OCI-LY7 (cell line): Measurements from ENCODE around the gene PARP16. TPM values are rescaled to one million over a fixed set of nuclear protein-coding genes. Genes with fewer than 3 reads are reported as not detected.

Experiments used
- BruUV-seq: library from RNA; stranded (reverse); fragments of 400-500 nt; replicated peaks from 2 replicates; lab custom pipeline; 2021; lab: Mats Ljungman, UMichigan
- CTCF ChIA-PET: fragments of 300-600 bp; sonication (Branson Sonifier 250); formaldehyde crosslinking; loops from one replicate; lab custom pipeline; 2022; ENCODE audit warnings: antibody characterized with exemption; ENCODE audit not compliant: unreplicated experiment; lab: Charles Lee
- POLR2A ChIA-PET: fragments of 300-600 bp; sonication (Branson Sonifier 250); formaldehyde crosslinking; loops from one replicate; lab custom pipeline; 2022; ENCODE audit warnings: antibody characterized with exemption; lab: Charles Lee
- DNase-seq: peaks from one replicate; pipeline ENCODE4 v3.0.0-alpha.2; 2015; ENCODE audit warnings: low spot score
- H2AFZ ChIP-seq: fragments of 200-600 bp; sonication (generic), shearing (Covaris generic); 2 replicates; pipeline ENCODE4 v1.6.1; 2014; ENCODE audit warnings: mild to moderate bottlenecking, antibody characterized with exemption, low read length, moderate library complexity
- H3K27ac ChIP-seq: fragments of 200-600 bp; sonication (generic); 2 replicates; pipeline ENCODE4 v1.5.1; 2014; ENCODE audit warnings: mixed run types, low read depth, mild to moderate bottlenecking, moderate library complexity, low read length, inconsistent platforms; ENCODE audit not compliant: poor library complexity, severe bottlenecking
- H3K36me3 ChIP-seq: fragments of 200-600 bp; sonication (generic); 2 replicates; pipeline ENCODE4 v1.6.1; 2014; ENCODE audit warnings: mild to moderate bottlenecking, antibody characterized with exemption, low read length, moderate library complexity, mixed read lengths; ENCODE audit not compliant: insufficient read depth
- H3K4me1 ChIP-seq: fragments of 200-600 bp; sonication (generic); 2 replicates; pipeline ENCODE4 v1.5.1; 2014; ENCODE audit warnings: mild to moderate bottlenecking, low read length; ENCODE audit not compliant: insufficient read depth, poor library complexity, severe bottlenecking
- H3K4me2 ChIP-seq: fragments of 200-600 bp; sonication (generic); 2 replicates; pipeline ENCODE4 v1.6.1; 2014; ENCODE audit warnings: mild to moderate bottlenecking, low read length
- H3K4me3 ChIP-seq: fragments of 200-600 bp; sonication (generic); 2 replicates; pipeline ENCODE4 v1.5.1; 2014; ENCODE audit warnings: mild to moderate bottlenecking, low read depth, low read length; ENCODE audit not compliant: poor library complexity, severe bottlenecking
- H3K79me2 ChIP-seq: fragments of 200-600 bp; sonication (generic); 2 replicates; pipeline ENCODE4 v1.6.1; 2016; ENCODE audit warnings: low read depth, mild to moderate bottlenecking, low read length, moderate library complexity, mixed read lengths; ENCODE audit not compliant: insufficient read depth
- H3K9me2 ChIP-seq: fragments of 200-600 bp; sonication (generic); 2 replicates; pipeline ENCODE4 v1.6.1; 2016; ENCODE audit warnings: mild to moderate bottlenecking, low read length, mixed read lengths; ENCODE audit not compliant: insufficient read depth
- H3K9me3 ChIP-seq: fragments of 200-600 bp; sonication (generic); 2 replicates; pipeline ENCODE4 v1.6.1; 2014; ENCODE audit warnings: mild to moderate bottlenecking, mixed run types, low read length, mixed read lengths
- H4K20me1 ChIP-seq: fragments of 200-600 bp; sonication (generic); 2 replicates; pipeline ENCODE4 v1.6.1; 2014; ENCODE audit warnings: mild to moderate bottlenecking, antibody characterized with exemption, low read length, moderate library complexity, mixed read lengths; ENCODE audit not compliant: insufficient read depth
- EZH2phosphoT487 ChIP-seq: fragments of 200-600 bp; sonication (generic); IDR thresholded peaks from 2 replicates; pipeline ENCODE4 v1.6.1; 2018; ENCODE audit warnings: low read depth, borderline replicate concordance, mild to moderate bottlenecking, mixed run types, antibody characterized with exemption, low read length, moderate library complexity, mixed read lengths
- intact Hi-C: fragments of 100-400 bp; cut with micrococcal nuclease; formaldehyde crosslinking; loops from one replicate; pipeline ENCODE4 v1.10.0; 2022; ENCODE audit not compliant: unreplicated experiment
- total RNA-seq, 2 experiments: library from RNA; depleted of rRNA in 1 of 2; stranded (reverse); fragments of >200 nt in 1 of 2; shearing (Covaris generic) in 1 of 2; gene quantifications; 2 replicates each; pipeline ENCODE4 v1.2.3, GENCODE V29; 2014 to 2022
- TF ChIP-seq, protein P1 (sequence below): fragments of 200-600 bp; sonication (generic); conservative IDR thresholded peaks from 2 replicates; pipeline ENCODE4 v1.5.1; 2014; ENCODE audit warnings: mild to moderate bottlenecking, antibody characterized with exemption, low read length, moderate library complexity, mixed read lengths

PARP16 gene
- total RNA-seq, 2 experiments from 2014 or later = 21.2 to 24.9 TPM

DNA sequence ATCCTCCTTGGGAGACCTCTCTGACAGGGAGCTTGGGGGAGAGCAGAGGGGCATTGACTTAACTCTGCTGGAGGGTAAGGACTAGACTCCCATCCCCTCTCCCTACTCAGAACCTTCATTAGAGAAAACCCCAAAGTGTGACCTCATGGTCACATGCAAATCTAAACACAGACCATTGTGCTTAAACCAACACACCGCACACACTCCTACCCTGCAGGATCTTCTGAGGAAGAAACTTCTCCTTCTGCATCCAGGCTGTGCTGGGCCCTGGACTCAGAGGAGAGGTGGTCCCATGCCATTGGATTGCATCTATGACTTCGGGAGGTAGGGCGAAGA is 805 bp upstream of the PARP16 start:
- intact Hi-C loops = loop anchor here (1.0 to 10.0 kb wide), 4 partner anchors 8 to 585 kb away; partner anchors contain the start of genes CLPX and PIF1
- Histone ChIP-seq H2AFZ (peak overlapping the region; percentile 97), H3K4me3 (peak overlapping the region; percentile 79), H3K4me1 (peaks cover 27% of the 10 kb centered on the region), H3K79me2 (peaks cover 6% of the 10 kb centered on the region; the same call in 1 of the 2 replicates), H3K9me2 (no peaks in the 10 kb centered on the region), H3K36me3 (peaks cover 8% of the 10 kb centered on the region; the same call in 1 of the 2 replicates), H3K27ac (peak overlapping the region; percentile 35), H3K9me3 (no peaks in the 10 kb centered on the region), H4K20me1 (no peaks in the 10 kb centered on the region), H3K4me2 (peak overlapping the region; percentile 99)
- DNase-seq = peak; percentile 37
- no TSS peak for BruUV-seq
- no peak for TF ChIP-seq EZH2phosphoT487
- TF ChIP-seq, protein P1, sequence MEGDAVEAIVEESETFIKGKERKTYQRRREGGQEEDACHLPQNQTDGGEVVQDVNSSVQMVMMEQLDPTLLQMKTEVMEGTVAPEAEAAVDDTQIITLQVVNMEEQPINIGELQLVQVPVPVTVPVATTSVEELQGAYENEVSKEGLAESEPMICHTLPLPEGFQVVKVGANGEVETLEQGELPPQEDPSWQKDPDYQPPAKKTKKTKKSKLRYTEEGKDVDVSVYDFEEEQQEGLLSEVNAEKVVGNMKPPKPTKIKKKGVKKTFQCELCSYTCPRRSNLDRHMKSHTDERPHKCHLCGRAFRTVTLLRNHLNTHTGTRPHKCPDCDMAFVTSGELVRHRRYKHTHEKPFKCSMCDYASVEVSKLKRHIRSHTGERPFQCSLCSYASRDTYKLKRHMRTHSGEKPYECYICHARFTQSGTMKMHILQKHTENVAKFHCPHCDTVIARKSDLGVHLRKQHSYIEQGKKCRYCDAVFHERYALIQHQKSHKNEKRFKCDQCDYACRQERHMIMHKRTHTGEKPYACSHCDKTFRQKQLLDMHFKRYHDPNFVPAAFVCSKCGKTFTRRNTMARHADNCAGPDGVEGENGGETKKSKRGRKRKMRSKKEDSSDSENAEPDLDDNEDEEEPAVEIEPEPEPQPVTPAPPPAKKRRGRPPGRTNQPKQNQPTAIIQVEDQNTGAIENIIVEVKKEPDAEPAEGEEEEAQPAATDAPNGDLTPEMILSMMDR = no peak
- CTCF ChIA-PET = no interaction called here
- POLR2A ChIA-PET = interaction anchor here (0.6 to 3.1 kb wide), 5 partner anchors 9 to 454 kb away, joined by 6 to 29 read pairs (median 6); partner anchors contain the start of genes CLPX and RNU5B-1

DNA sequence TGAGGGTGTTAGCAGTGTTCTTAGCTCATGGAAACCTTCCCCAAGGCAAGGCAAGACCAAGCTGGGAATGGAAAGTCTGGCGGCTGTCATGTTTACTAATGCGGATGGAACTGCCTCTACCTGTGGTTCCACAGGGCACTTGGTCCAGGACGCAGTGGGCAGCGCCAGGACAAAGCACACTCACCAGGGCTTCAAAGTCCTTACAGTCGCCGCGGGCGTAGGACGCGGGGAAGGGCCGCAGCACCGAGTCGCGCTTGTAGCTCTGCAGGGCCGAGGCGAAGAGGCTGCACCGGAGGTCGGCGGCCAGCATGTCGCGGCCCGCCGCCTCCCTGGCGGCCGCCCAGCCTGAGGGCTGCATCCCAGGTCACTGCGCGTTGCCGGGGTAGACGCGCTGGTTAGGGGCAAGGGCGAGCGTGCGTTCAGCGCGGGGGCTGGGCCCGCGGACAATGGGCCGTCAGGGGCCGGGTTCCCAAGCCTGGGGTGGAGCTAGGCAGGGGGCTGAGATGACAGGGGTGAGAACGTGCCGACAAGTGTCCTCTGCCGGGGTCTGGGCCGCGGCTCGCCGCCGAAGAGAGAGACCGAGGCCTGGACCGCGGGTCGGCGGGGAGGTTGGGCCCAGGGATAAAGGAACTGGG is 497 bp downstream of the PARP16 start:
- H3K27ac ChIP-seq = peak overlapping the region; percentile 43
- no peaks in the 10 kb centered on the region for H4K20me1 ChIP-seq
- H3K4me2 ChIP-seq = peak overlapping the region; percentile 99
- ChIA-PET CTCF (interaction anchor here (0.6 to 0.7 kb wide), 6 partner anchors 9 to 828 kb away, joined by 3 to 16 read pairs (median 8); no protein-coding TSS in a partner anchor), POLR2A (interaction anchor here (0.6 to 3.1 kb wide), 17 partner anchors 8 to 1912 kb away, joined by 3 to 29 read pairs (median 4); partner anchors contain the start of genes CLPX and RNU5B-1)
- H3K4me1 ChIP-seq = peaks cover 27% of the 10 kb centered on the region
- BruUV-seq = no TSS peak
- no peak for TF ChIP-seq EZH2phosphoT487
- TF ChIP-seq, protein P1 = no peak
- no peaks in the 10 kb centered on the region for H3K9me3 ChIP-seq
- H3K4me3 ChIP-seq = peak overlapping the region; percentile 79
- H3K79me2 ChIP-seq = peaks cover 6% of the 10 kb centered on the region; the same call in 1 of the 2 replicates
- no peaks in the 10 kb centered on the region for H3K9me2 ChIP-seq
- H3K36me3 ChIP-seq = peaks cover 12% of the 10 kb centered on the region; the same call in 1 of the 2 replicates
- DNase-seq = peak; percentile 44
- H2AFZ ChIP-seq = peak overlapping the region; percentile 97
- intact Hi-C loops = loop anchor here (2.0 to 10.0 kb wide), 3 partner anchors 101 to 586 kb away; partner anchors contain the start of genes CLPX and PIF1
